ENCODE measurements around the gene PCDHGA11. TPM values are rescaled to one million over a fixed set of nuclear protein-coding genes. Genes with fewer than 3 reads are reported as not detected.
A peak's percentile ranks its signal among the peaks of the same experiment; 100 is the strongest.
"Not testable (repeated sequence)": the region's sequence is repeated elsewhere in the genome, so short reads cannot be mapped to it uniquely, and the experiment has no call there.

Gene PCDHGA11
- total RNA-seq, 1 donor from 2014 or later = 2.6 TPM

- no peak for TF ChIP-seq CTCF (conservative IDR thresholded peaks at IDR 0.05)
- Mint-ChIP-seq H3K4me1 (ENCODE audit: unreplicated experiment) (no peaks in the 10 kb centered on the region), H3K9me3 (no peaks in the 10 kb centered on the region), H3K36me3 (no peaks in the 10 kb centered on the region), H3K4me3 (no peak within 1 kb of the TSS), H3K27ac (no peak within 1 kb of the TSS), H3K27me3 (no peaks in the 10 kb centered on the region)
- DNase-seq (ENCODE audit: extremely low spot score, unreplicated experiment) = peak; percentile 60
Measured at GRCh38 chr5:141382469-141383294, 38.2 kb upstream of the PCDHGA11 start, which contains the start of gene PCDHGA7. Gene PCDHGA7 (plus strand): TSS chr5:141382742. CDS start chr5:141382900, 158 bp downstream.

GRCh38 chr5:141383345-141383744, 37.5 kb upstream of the PCDHGA11 start:
- H3K27me3 Mint-ChIP-seq = no peaks in the 10 kb centered on the region

GRCh38 chr5:141384471-141385267, 36.2 kb upstream of the PCDHGA11 start:
- H3K27ac Mint-ChIP-seq = no peak overlapping the region
- TF ChIP-seq CTCF (conservative IDR thresholded peaks at IDR 0.05) = no peak
- no peak overlapping the region for H3K4me3 Mint-ChIP-seq
- no peaks in the 10 kb centered on the region for H3K4me1 Mint-ChIP-seq (ENCODE audit: unreplicated experiment)
- peaks cover 7% of the 10 kb centered on the region for H3K36me3 Mint-ChIP-seq
- H3K9me3 Mint-ChIP-seq = no peaks in the 10 kb centered on the region
- peak; percentile 58 for DNase-seq (ENCODE audit: extremely low spot score, unreplicated experiment)
- H3K27me3 Mint-ChIP-seq = no peaks in the 10 kb centered on the region

More at GRCh38 chr5:141383345-141383744, 37.5 kb upstream of the PCDHGA11 start:
- Mint-ChIP-seq H3K36me3 (peaks cover 1% of the 10 kb centered on the region), H3K27ac (no peak overlapping the region), H3K4me1 (ENCODE audit: unreplicated experiment) (no peaks in the 10 kb centered on the region), H3K4me3 (no peak overlapping the region), H3K9me3 (no peaks in the 10 kb centered on the region)
- TF ChIP-seq CTCF (conservative IDR thresholded peaks at IDR 0.05) = no peak
- no peak for DNase-seq (ENCODE audit: extremely low spot score, unreplicated experiment)

- not testable (repeated sequence) for H3K9me3 Mint-ChIP-seq; H3K27ac Mint-ChIP-seq; H3K27me3 Mint-ChIP-seq; H3K4me1 Mint-ChIP-seq (ENCODE audit: unreplicated experiment)
- peaks cover 16% of the 10 kb centered on the region for H3K36me3 Mint-ChIP-seq
- H3K4me3 Mint-ChIP-seq = peak within 1 kb of the TSS; percentile 85
- peak; percentile 67 for DNase-seq (ENCODE audit: extremely low spot score, unreplicated experiment)
- peak; percentile 67 for TF ChIP-seq CTCF (conservative IDR thresholded peaks at IDR 0.05)
Measured at GRCh38 chr5:141387557-141388311, 33.1 kb upstream of the PCDHGA11 start, which contains the start of gene PCDHGB4. Gene PCDHGB4 (plus strand): TSS chr5:141387698. CDS start chr5:141387885, 187 bp downstream.

- no peak for TF ChIP-seq CTCF (conservative IDR thresholded peaks at IDR 0.05)
- Mint-ChIP-seq H3K4me3 (peak overlapping the region; percentile 68), H3K9me3 (peaks cover 6% of the 10 kb centered on the region), H3K27ac (no peak overlapping the region), H3K4me1 (ENCODE audit: unreplicated experiment) (no peaks in the 10 kb centered on the region), H3K36me3 (peaks cover 16% of the 10 kb centered on the region), H3K27me3 (no peaks in the 10 kb centered on the region)
- no peak for DNase-seq (ENCODE audit: extremely low spot score, unreplicated experiment)
Measured at GRCh38 chr5:141388661-141389060, 32.2 kb upstream of the PCDHGA11 start.

All from type B pancreatic cell (in vitro differentiated cells).